MM.1S (cell line): ENCODE measurements around the gene CIDEC.

Experiments
- DNase-seq: peaks from one replicate; pipeline ENCODE4 v3.0.0-alpha.2; 2015
- H2AFZ ChIP-seq: fragments of 300-600 bp; sonication (generic); 2 replicates; pipeline ENCODE4 v1.6.0; 2016; ENCODE audit warnings: antibody characterized with exemption, low read length
- H3F3A ChIP-seq: fragments of 300-600 bp; sonication (generic); 2 replicates; pipeline ENCODE4 v1.6.1; 2016; ENCODE audit warnings: mild to moderate bottlenecking, antibody characterized with exemption, low read length, moderate library complexity, mixed read lengths; ENCODE audit not compliant: insufficient read depth
- H3K27ac ChIP-seq: fragments of 300-600 bp; sonication (generic); 2 replicates; pipeline ENCODE4 v1.5.1; 2016; ENCODE audit warnings: mild to moderate bottlenecking, low read length
- H3K27me3 ChIP-seq: fragments of 300-600 bp; sonication (generic); replicated peaks from 2 replicates; pipeline ENCODE4 v1.6.0; 2016; ENCODE audit warnings: low read length; ENCODE audit not compliant: insufficient read depth
- H3K36me3 ChIP-seq: fragments of 300-600 bp; sonication (generic); replicated peaks from 2 replicates; pipeline ENCODE4 v1.6.1; 2016; ENCODE audit warnings: mild to moderate bottlenecking, low read length, mixed read lengths; ENCODE audit not compliant: insufficient read depth
- H3K4me1 ChIP-seq: fragments of 300-600 bp; sonication (generic); 2 replicates; pipeline ENCODE4 v1.6.1; 2016; ENCODE audit warnings: low read length, mixed read lengths
- H3K4me2 ChIP-seq: fragments of 300-600 bp; sonication (generic); 2 replicates; pipeline ENCODE4 v1.6.0; 2016; ENCODE audit warnings: low read depth, low read length
- H3K4me3 ChIP-seq: fragments of 300-600 bp; sonication (generic); 2 replicates; pipeline ENCODE4 v1.5.1; 2016; ENCODE audit warnings: low read length, mixed read lengths
- H3K79me2 ChIP-seq: fragments of 300-600 bp; sonication (generic); 2 replicates; pipeline ENCODE4 v1.6.1; 2016; ENCODE audit warnings: mixed run types, low read length, mixed read lengths
- H3K9ac ChIP-seq: fragments of 300-600 bp; sonication (generic); 2 replicates; pipeline ENCODE4 v1.6.1; 2016; ENCODE audit warnings: low read length, mixed read lengths
- H3K9me2 ChIP-seq: fragments of 300-600 bp; sonication (generic); replicated peaks from 2 replicates; pipeline ENCODE4 v1.6.1; 2016; ENCODE audit warnings: mild to moderate bottlenecking, low read length, mixed read lengths; ENCODE audit not compliant: insufficient read depth
- H3K9me3 ChIP-seq: fragments of 300-600 bp; sonication (generic); replicated peaks from 2 replicates; pipeline ENCODE4 v1.6.1; 2016; ENCODE audit warnings: mild to moderate bottlenecking, low read length, mixed read lengths; ENCODE audit not compliant: insufficient read depth
- H4K20me1 ChIP-seq: fragments of 300-600 bp; sonication (generic); 2 replicates; pipeline ENCODE4 v1.6.1; 2016; ENCODE audit warnings: mild to moderate bottlenecking, low read length, moderate library complexity, mixed read lengths; ENCODE audit not compliant: insufficient read depth
- CTCF ChIP-seq: fragments of 300-600 bp; sonication (generic); IDR thresholded peaks from 2 replicates; pipeline ENCODE4 v1.5.1; 2016; ENCODE audit warnings: antibody characterized with exemption, low read length, mixed read lengths
- EZH2 ChIP-seq: fragments of 300-600 bp; sonication (generic); optimal IDR thresholded peaks from 2 replicates; pipeline ENCODE3; 2017; ENCODE audit warnings: low read depth, mild to moderate bottlenecking, antibody characterized with exemption, low read length, mixed read lengths
- EZH2phosphoT487 ChIP-seq: fragments of 300-600 bp; sonication (generic); IDR thresholded peaks from 2 replicates; pipeline ENCODE4 v1.6.1; 2018; ENCODE audit warnings: antibody characterized with exemption, low read length

Gene CIDEC

GRCh38 chr3:9846231-9846630 is 33.8 kb downstream of the CIDEC start:
- Histone ChIP-seq H3K4me3 (no peak overlapping the region), H3K79me2 (0 out of 2 replicates have a peak, but pooled peaks cover 13% of the 10 kb centered on the region), H3K4me2 (no peak overlapping the region), H3K27ac (no peak overlapping the region), H3K9ac (no peak overlapping the region), H2AFZ (no peak overlapping the region), H3F3A (peaks cover 5% of the 10 kb centered on the region; the same call in 1 of the 2 replicates), H3K4me1 (peaks cover 4% of the 10 kb centered on the region; the same call in 1 of the 2 replicates), H4K20me1 (no peaks in the 10 kb centered on the region), H3K36me3 (no peaks in the 10 kb centered on the region), H3K27me3 (no peaks in the 10 kb centered on the region), H3K9me2 (no peaks in the 10 kb centered on the region), H3K9me3 (no peaks in the 10 kb centered on the region)
- TF ChIP-seq EZH2 (no peak), EZH2phosphoT487 (no peak), CTCF (no peak)
- DNase-seq: no peak

- Histone ChIP-seq H3K9me3 (no peaks in the 10 kb centered on the region), H3K4me3 (peak within 1 kb of the TSS; percentile 95), H3K27me3 (no peaks in the 10 kb centered on the region), H3K9ac (peak within 1 kb of the TSS; percentile 67), H3K79me2 (0 out of 2 replicates have a peak, but pooled peaks cover 13% of the 10 kb centered on the region), H3K4me2 (peak within 1 kb of the TSS; percentile 91), H3K4me1 (peaks cover 4% of the 10 kb centered on the region; the same call in 1 of the 2 replicates), H3K27ac (peak within 1 kb of the TSS; percentile 20; the same call in 1 of the 2 replicates), H3K9me2 (no peaks in the 10 kb centered on the region), H2AFZ (peak within 1 kb of the TSS; percentile 99), H3F3A (peaks cover 5% of the 10 kb centered on the region; the same call in 1 of the 2 replicates), H3K36me3 (no peaks in the 10 kb centered on the region), H4K20me1 (no peaks in the 10 kb centered on the region)
- peak; percentile 94 for DNase-seq
- TF ChIP-seq CTCF: no peak
- TF ChIP-seq EZH2phosphoT487: no peak
- no peak for TF ChIP-seq EZH2
Measured at GRCh38 chr3:9843715-9844438, 36.2 kb downstream of the CIDEC start, which contains the start of gene RPUSD3. RPUSD3 (minus strand) TSS chr3:9844008; CDS start chr3:9843990, 18 bp downstream.

- H3K4me3 ChIP-seq: no peak overlapping the region
- H3K9me3 ChIP-seq: no peaks in the 10 kb centered on the region
- H3K27ac ChIP-seq: no peak overlapping the region
- H3K36me3 ChIP-seq: no peaks in the 10 kb centered on the region
- peaks cover 5% of the 10 kb centered on the region; the same call in 1 of the 2 replicates for H3F3A ChIP-seq
- H3K9me2 ChIP-seq: no peaks in the 10 kb centered on the region
- no peaks in the 10 kb centered on the region for H3K27me3 ChIP-seq
- H2AFZ ChIP-seq: no peak overlapping the region
- H3K9ac ChIP-seq: no peak overlapping the region
- peaks cover 4% of the 10 kb centered on the region; the same call in 1 of the 2 replicates for H3K4me1 ChIP-seq
- no peak for DNase-seq
- 0 out of 2 replicates have a peak, but pooled peaks cover 13% of the 10 kb centered on the region for H3K79me2 ChIP-seq
- H4K20me1 ChIP-seq: no peaks in the 10 kb centered on the region
- H3K4me2 ChIP-seq: no peak overlapping the region
- TF ChIP-seq CTCF: no peak
- TF ChIP-seq EZH2phosphoT487: no peak
- TF ChIP-seq EZH2: no peak
Measured at GRCh38 chr3:9841015-9841414, 39.0 kb downstream of the CIDEC start.
